Common myeloid progenitor, CD34-positive (primary cell): ENCODE results near the gene HOXA6.

Experiments
- CTCF ChIA-PET: fragments of 350-600 bp; sonication (Branson Sonifier 250); formaldehyde crosslinking; loops from one replicate; lab custom pipeline; 2021; ENCODE audit warnings: antibody characterized with exemption; lab: Charles Lee
- POLR2A ChIA-PET: fragments of 350-600 bp; sonication (Branson Sonifier 250); formaldehyde crosslinking; loops from one replicate; lab custom pipeline; 2021; ENCODE audit warnings: antibody characterized with exemption; lab: Charles Lee
- DNase-seq, 3 donors: peaks; one replicate each; pipeline versions ENCODE4 v3.0.0 to v3.0.0-alpha.2; 2013
- H3K27ac ChIP-seq, 2 experiments: 1 replicate in 1 of 2; 2 replicates in 1 of 2; pipeline ENCODE4 v1.7.0; 2013; ENCODE audit warnings: inconsistent platforms in 2 of 2, low read length in 2 of 2, mild to moderate bottlenecking in 2 of 2, low read depth in 1 of 2, moderate library complexity in 1 of 2; ENCODE audit not compliant: severe bottlenecking in 2 of 2, insufficient read depth in 1 of 2, poor library complexity in 1 of 2
- H3K27me3 ChIP-seq, 5 experiments: replicated peaks in 2 of 5; 1 replicate in 3 of 5; 2 replicates in 2 of 5; pipeline versions ENCODE4 v1.6.1 to v1.7.0; 2013; ENCODE audit warnings: low read length in 4 of 5, mild to moderate bottlenecking in 2 of 5, moderate library complexity in 2 of 5, inconsistent platforms in 1 of 5; ENCODE audit not compliant: insufficient read depth in 5 of 5, control insufficient read depth in 4 of 5
- H3K36me3 ChIP-seq, 4 experiments: 1 replicate in 2 of 4; 2 replicates in 2 of 4; pipeline versions ENCODE4 v1.6.1 to v1.7.0; 2013; ENCODE audit warnings: low read length in 3 of 4, control low read depth in 1 of 4, mild to moderate bottlenecking in 1 of 4; ENCODE audit not compliant: control insufficient read depth in 4 of 4, insufficient read depth in 4 of 4
- H3K4me1 ChIP-seq, 4 experiments: 1 replicate in 3 of 4; 2 replicates in 1 of 4; pipeline versions ENCODE4 v1.6.1 to v1.7.1; 2013; ENCODE audit warnings: low read length in 3 of 4, mild to moderate bottlenecking in 3 of 4, control low read depth in 1 of 4, inconsistent platforms in 1 of 4, moderate library complexity in 1 of 4; ENCODE audit not compliant: control insufficient read depth in 4 of 4, insufficient read depth in 4 of 4; ENCODE audit errors: control extremely low read depth in 1 of 4
- H3K4me3 ChIP-seq, 7 experiments: 1 replicate in 4 of 7; 2 replicates in 3 of 7; pipeline versions ENCODE4 v1.5.1 to v1.7.0; 2013; ENCODE audit warnings: mild to moderate bottlenecking in 7 of 7, low read length in 6 of 7, moderate library complexity in 6 of 7, inconsistent platforms in 2 of 7, low read depth in 2 of 7, control low read depth in 1 of 7; ENCODE audit not compliant: insufficient read depth in 4 of 7, control insufficient read depth in 1 of 7; ENCODE audit errors: extremely low read depth in 1 of 7
- H3K9me3 ChIP-seq, 5 experiments: 1 replicate in 4 of 5; 2 replicates in 1 of 5; pipeline versions ENCODE4 v1.6.1 to v1.7.1; 2013; ENCODE audit warnings: low read length in 4 of 5, mild to moderate bottlenecking in 2 of 5, inconsistent platforms in 1 of 5, low read depth in 1 of 5, moderate library complexity in 1 of 5; ENCODE audit not compliant: control insufficient read depth in 4 of 5, insufficient read depth in 2 of 5; ENCODE audit errors: control extremely low read depth in 1 of 5
- WGBS: methylation state at CpG from one replicate; pipeline ENCODE4 v1.1.5; 2013; ENCODE audit not compliant: insufficient coverage; 5-methylcytosine and 5-hydroxymethylcytosine counted together

HOXA6 gene

GRCh38 chr7:27133409-27134231, 14.0 kb downstream of the HOXA6 start:
- H3K27ac ChIP-seq = peak overlapping the region in 1 of 2 experiments; percentile 44
- POLR2A ChIA-PET = interaction anchor here (0.6 to 1.2 kb wide), 2 partner anchors 11 to 26 kb away, joined by 3 to 4 read pairs; no protein-coding TSS in a partner anchor
- 84% methylated on average over 11 of the region's 18 CpGs for WGBS
- DNase-seq = no peak
- no peaks in the 10 kb centered on the region for H3K27me3 ChIP-seq
- H3K36me3 ChIP-seq = peaks cover 4 to 66% (median 37%) of the 10 kb centered on the region in 4 experiments
- H3K4me1 ChIP-seq = peaks cover 23 to 67% (median 43%) of the 10 kb centered on the region in 4 experiments
- CTCF ChIA-PET = interaction anchor here (0.8 to 1.9 kb wide), 4 partner anchors 15 to 267 kb away, joined by 3 to 7 read pairs (median 4); no protein-coding TSS in a partner anchor
- H3K9me3 ChIP-seq = no peaks in the 10 kb centered on the region
- no peak overlapping the region for H3K4me3 ChIP-seq

GRCh38 chr7:27132978-27133377, 14.6 kb downstream of the HOXA6 start:
- no peaks in the 10 kb centered on the region for H3K27me3 ChIP-seq
- peaks cover 23 to 60% (median 37%) of the 10 kb centered on the region in 4 experiments for H3K4me1 ChIP-seq
- CTCF ChIA-PET = interaction anchor here (0.8 to 2.8 kb wide), 3 partner anchors 18 to 280 kb away, joined by 3 to 16 read pairs (median 14); no protein-coding TSS in a partner anchor
- H3K9me3 ChIP-seq = no peaks in the 10 kb centered on the region
- no peak for DNase-seq
- POLR2A ChIA-PET = no interaction called here
- H3K4me3 ChIP-seq = no peak overlapping the region
- no peak overlapping the region for H3K27ac ChIP-seq
- H3K36me3 ChIP-seq = peaks cover 4 to 68% (median 38%) of the 10 kb centered on the region in 4 experiments
- whole genome bisulfite sequencing = 59% methylated on average over 3 of the region's 6 CpGs

- no peaks in the 10 kb centered on the region for H3K9me3 ChIP-seq
- no peak overlapping the region for H3K27ac ChIP-seq
- WGBS = 89% methylated on average over 1 of the region's 2 CpGs
- H3K4me1 ChIP-seq = peaks cover 20 to 53% (median 29%) of the 10 kb centered on the region in 4 experiments
- no peaks in the 10 kb centered on the region for H3K27me3 ChIP-seq
- ChIA-PET POLR2A (interaction anchor here (1.1 kb wide), 1 partner anchor 16 kb away, joined by 6 read pairs; the partner anchor contains the start of gene HOXA6), CTCF (interaction anchor here (0.9 to 2.8 kb wide), 9 partner anchors 8 to 462 kb away, joined by 3 to 16 read pairs (median 3); no protein-coding TSS in a partner anchor)
- DNase-seq = no peak
- peaks cover 3 to 67% (median 40%) of the 10 kb centered on the region in 4 experiments for H3K36me3 ChIP-seq
- no peak overlapping the region for H3K4me3 ChIP-seq
These were observed 15.4 kb downstream of the HOXA6 start for GRCh38 chr7:27132214-27132613.

- peaks cover 19 to 45% (median 22%) of the 10 kb centered on the region in 4 experiments for H3K4me1 ChIP-seq
- peak overlapping the region; percentile 23 to 77 (median 60) for H3K4me3 ChIP-seq
- DNase-seq = no peak
- H3K27me3 ChIP-seq = no peaks in the 10 kb centered on the region
- 70% methylated on average over 5 of the region's 12 CpGs for WGBS
- no peaks in the 10 kb centered on the region for H3K9me3 ChIP-seq
- peak overlapping the region; percentile 37 to 73 for H3K27ac ChIP-seq
- POLR2A ChIA-PET = interaction anchor here (0.8 to 1.2 kb wide), 3 partner anchors 17 to 268 kb away, joined by 3 to 6 read pairs (median 3); partner anchors contain the start of genes HOXA6 and HOXA7
- peaks cover 3 to 68% (median 43%) of the 10 kb centered on the region in 4 experiments for H3K36me3 ChIP-seq
- CTCF ChIA-PET = interaction anchor here (0.9 to 2.8 kb wide), 13 partner anchors 9 to 462 kb away, joined by 3 to 16 read pairs (median 3); no protein-coding TSS in a partner anchor
These were observed 16.2 kb downstream of the HOXA6 start for GRCh38 chr7:27131390-27131819.

GRCh38 chr7:27130540-27131389, 16.8 kb downstream of the HOXA6 start, which contains the start of gene HOXA4:
Gene HOXA4 (minus strand): TSS chr7:27130757. CDS start chr7:27130733, 24 bp downstream.
- ChIA-PET CTCF (interaction anchor here (0.9 to 2.8 kb wide), 11 partner anchors 9 to 449 kb away, joined by 3 to 16 read pairs (median 4); no protein-coding TSS in a partner anchor), POLR2A (interaction anchor here (0.8 to 1.2 kb wide), 3 partner anchors 17 to 268 kb away, joined by 3 to 6 read pairs (median 3); partner anchors contain the start of genes HOXA6 and HOXA7)
- peaks cover 3 to 71% (median 46%) of the 10 kb centered on the region in 4 experiments for H3K36me3 ChIP-seq
- H3K4me1 ChIP-seq = peaks cover 13 to 38% (median 17%) of the 10 kb centered on the region in 4 experiments
- peak within 1 kb of the TSS; percentile 23 to 77 (median 60) for H3K4me3 ChIP-seq
- no peaks in the 10 kb centered on the region for H3K27me3 ChIP-seq
- WGBS = 33% methylated on average over 55 of the region's 67 CpGs
- peak within 1 kb of the TSS; percentile 37 to 73 for H3K27ac ChIP-seq
- no peaks in the 10 kb centered on the region for H3K9me3 ChIP-seq
- DNase-seq = peak; percentile 84 to 90 (median 89)
